Suprapubic skin (tissue), 4 donors: ENCODE data around the gene NR6A1. TPM values are rescaled to one million over a fixed set of nuclear protein-coding genes. Genes with fewer than 3 reads are reported as not detected.

ENCODE experiments used
- DNase-seq, 2 donors: peaks; one replicate each; pipeline ENCODE4 v3.0.0-alpha.2; 2019; ENCODE audit warnings: low spot score in 2 of 2
- H3K27ac ChIP-seq: fragments of 200-600 bp; sonication (generic); one replicate; pipeline ENCODE4 v1.5.1; 2019
- H3K27me3 ChIP-seq: fragments of 200-600 bp; sonication (generic); one replicate; pipeline ENCODE4 v1.5.1; 2019
- H3K36me3 ChIP-seq: fragments of 200-600 bp; sonication (generic); one replicate; pipeline ENCODE4 v1.5.1; 2019
- H3K4me1 ChIP-seq: fragments of 200-600 bp; sonication (generic); one replicate; pipeline ENCODE4 v1.5.1; 2019
- H3K4me3 ChIP-seq: fragments of 200-600 bp; sonication (generic); one replicate; pipeline ENCODE4 v1.5.1; 2019; ENCODE audit warnings: mild to moderate bottlenecking
- H3K9me3 ChIP-seq: fragments of 200-600 bp; sonication (generic); one replicate; pipeline ENCODE4 v1.5.1; 2019
- CTCF ChIP-seq, 2 donors: fragments of 200-600 bp in 1 of 2; fragments of 450-650 bp in 1 of 2; sonication (generic) in 1 of 2; IDR thresholded peaks; one replicate each; pipeline ENCODE4 v1.5.1; 2016 to 2019; ENCODE audit warnings: antibody characterized with exemption in 2 of 2, mild to moderate bottlenecking in 1 of 2, moderate library complexity in 1 of 2
- EP300 ChIP-seq: sonication (generic); formaldehyde crosslinking; IDR thresholded peaks from one replicate; pipeline ENCODE4 v1.6.1; 2017; ENCODE audit warnings: antibody characterized with exemption
- POLR2A ChIP-seq, 2 donors: fragments of 450-650 bp; IDR thresholded peaks; one replicate each; pipeline ENCODE4 v1.6.1; 2017; ENCODE audit warnings: antibody characterized with exemption in 2 of 2, mild to moderate bottlenecking in 2 of 2, moderate library complexity in 2 of 2
- POLR2AphosphoS5 ChIP-seq, 3 donors: sonication (generic); formaldehyde crosslinking; IDR thresholded peaks; one replicate each; pipeline ENCODE4 v1.6.1; 2017; ENCODE audit warnings: antibody characterized with exemption in 3 of 3
- WGBS: methylation state at CpG from one replicate; pipeline ENCODE4 v1.1.5; 2018; 5-methylcytosine and 5-hydroxymethylcytosine counted together
- total RNA-seq, 4 donors: library from RNA; depleted of rRNA; stranded (reverse); fragments of >200 nt; gene quantifications; one replicate each; pipeline ENCODE4 v1.1.0, GENCODE V29; 2016

Gene NR6A1
- total RNA-seq, 4 donors from 2014 or later = 6.5 to 10.1 (median 6.8) TPM

- no peak for TF ChIP-seq POLR2AphosphoS5 (IDR thresholded peaks at IDR 0.05)
- no peak for TF ChIP-seq EP300
- no peak for TF ChIP-seq CTCF (IDR thresholded peaks at IDR 0.05)
- no peak for TF ChIP-seq POLR2A (IDR thresholded peaks at IDR 0.05)
- H3K36me3 ChIP-seq = no peaks in the 10 kb centered on the region
- H3K4me3 ChIP-seq = no peak overlapping the region
- H3K4me1 ChIP-seq = peaks cover 8% of the 10 kb centered on the region
- WGBS = 86% methylated on average over 2 of the region's 2 CpGs
- DNase-seq = no peak
- H3K9me3 ChIP-seq = no peaks in the 10 kb centered on the region
- no peak overlapping the region for H3K27ac ChIP-seq
- no peaks in the 10 kb centered on the region for H3K27me3 ChIP-seq
Measured at GRCh38 chr9:124613849-124614248, 157.3 kb downstream of the NR6A1 start.

- DNase-seq = no peak
Measured at GRCh38 chr9:124611106-124611505, 160.0 kb downstream of the NR6A1 start.

GRCh38 chr9:124606027-124606426, 165.1 kb downstream of the NR6A1 start:
- H3K27ac ChIP-seq = no peak overlapping the region
- H3K27me3 ChIP-seq = no peaks in the 10 kb centered on the region
- H3K4me1 ChIP-seq = peaks cover 23% of the 10 kb centered on the region
- H3K4me3 ChIP-seq = no peak overlapping the region
- TF ChIP-seq EP300 (no peak), POLR2AphosphoS5 (IDR thresholded peaks at IDR 0.05) (no peak), POLR2A (IDR thresholded peaks at IDR 0.05) (no peak), CTCF (IDR thresholded peaks at IDR 0.05) (no peak)
- no peaks in the 10 kb centered on the region for H3K36me3 ChIP-seq
- no peaks in the 10 kb centered on the region for H3K9me3 ChIP-seq
- no peak for DNase-seq
- 91% methylated on average over 2 of the region's 2 CpGs for WGBS

More at GRCh38 chr9:124611106-124611505, 160.0 kb downstream of the NR6A1 start:
- TF ChIP-seq EP300 (no peak), CTCF (IDR thresholded peaks at IDR 0.05) (no peak), POLR2AphosphoS5 (IDR thresholded peaks at IDR 0.05) (no peak)
- H3K36me3 ChIP-seq = no peaks in the 10 kb centered on the region
- H3K27ac ChIP-seq = no peak overlapping the region
- no peaks in the 10 kb centered on the region for H3K4me1 ChIP-seq
- H3K4me3 ChIP-seq = no peak overlapping the region
- WGBS = 90% methylated on average over 2 of the region's 2 CpGs
- no peaks in the 10 kb centered on the region for H3K27me3 ChIP-seq
- H3K9me3 ChIP-seq = no peaks in the 10 kb centered on the region

- H3K9me3 ChIP-seq = no peaks in the 10 kb centered on the region
- H3K4me3 ChIP-seq = no peak overlapping the region
- 79% methylated on average over 4 of the region's 4 CpGs for WGBS
- peaks cover 23% of the 10 kb centered on the region for H3K4me1 ChIP-seq
- no peak overlapping the region for H3K27ac ChIP-seq
- H3K36me3 ChIP-seq = no peaks in the 10 kb centered on the region
- no peaks in the 10 kb centered on the region for H3K27me3 ChIP-seq
- TF ChIP-seq POLR2AphosphoS5 (IDR thresholded peaks at IDR 0.05) = no peak
- TF ChIP-seq CTCF (IDR thresholded peaks at IDR 0.05) = no peak
- TF ChIP-seq EP300 = no peak
- no peak for TF ChIP-seq POLR2A (IDR thresholded peaks at IDR 0.05)
- DNase-seq = no peak
Measured at GRCh38 chr9:124605258-124605657, 165.9 kb downstream of the NR6A1 start.

- H3K4me3 ChIP-seq = no peak overlapping the region
- H3K27ac ChIP-seq = peak overlapping the region; percentile 82
- no peaks in the 10 kb centered on the region for H3K9me3 ChIP-seq
- whole genome bisulfite sequencing = 57% methylated on average over 2 of the region's 2 CpGs
- H3K27me3 ChIP-seq = no peaks in the 10 kb centered on the region
- TF ChIP-seq POLR2A (IDR thresholded peaks at IDR 0.05) (no peak), EP300 (no peak), CTCF (IDR thresholded peaks at IDR 0.05) (no peak), POLR2AphosphoS5 (IDR thresholded peaks at IDR 0.05) (no peak)
- H3K4me1 ChIP-seq = peaks cover 23% of the 10 kb centered on the region
- H3K36me3 ChIP-seq = no peaks in the 10 kb centered on the region
- no peak for DNase-seq
Measured at GRCh38 chr9:124602632-124603031, 168.5 kb downstream of the NR6A1 start.
